ENCODE data around the gene TMEM263.
A peak's percentile ranks its signal among the peaks of the same experiment; 100 is the strongest.
"Not testable (repeated sequence)": the region's sequence is repeated elsewhere in the genome, so short reads cannot be mapped to it uniquely, and the experiment has no call there.

Gene TMEM263

DNA sequence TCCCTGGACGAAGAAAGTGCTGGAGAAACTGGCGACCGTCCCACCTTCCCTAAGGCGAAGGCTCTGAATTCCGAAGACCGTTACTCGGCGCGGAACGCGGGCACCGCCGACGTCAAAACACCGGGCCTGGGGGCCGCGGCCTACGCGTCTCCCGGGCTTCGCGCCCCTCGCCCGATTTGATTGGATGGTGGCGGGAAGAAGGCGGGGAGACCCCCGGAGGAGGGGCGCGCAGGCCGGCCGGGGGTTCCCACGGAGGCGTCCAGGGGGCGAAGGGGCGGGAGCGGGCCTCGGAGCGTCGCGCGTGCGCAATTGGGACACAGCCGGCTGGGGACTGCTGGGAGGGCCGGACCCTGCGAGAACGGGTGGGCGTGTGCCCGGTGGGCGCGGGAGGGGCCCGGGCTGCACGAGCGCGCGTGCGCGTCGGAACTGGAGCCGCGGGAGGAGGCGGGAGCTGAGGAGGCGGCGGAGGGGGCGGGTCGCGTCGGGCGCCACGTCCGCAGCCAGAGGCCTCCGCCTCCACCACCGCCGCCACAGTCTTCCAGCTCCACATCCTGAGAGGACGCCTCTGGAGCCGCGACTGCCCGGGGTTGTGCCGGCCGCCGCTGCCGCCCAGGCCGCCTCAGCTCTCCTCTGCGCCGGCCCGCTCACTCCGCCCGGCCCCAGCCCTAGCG lies at the start of gene TMEM263:
TSS of gene TMEM263 (plus strand) at position 531 of the 671 bp plus-strand sequence. CDS start 11,210 bp downstream, outside the sequence.
- DNase-seq (ENCODE audit: low spot score) = peak; percentile 68

DNA sequence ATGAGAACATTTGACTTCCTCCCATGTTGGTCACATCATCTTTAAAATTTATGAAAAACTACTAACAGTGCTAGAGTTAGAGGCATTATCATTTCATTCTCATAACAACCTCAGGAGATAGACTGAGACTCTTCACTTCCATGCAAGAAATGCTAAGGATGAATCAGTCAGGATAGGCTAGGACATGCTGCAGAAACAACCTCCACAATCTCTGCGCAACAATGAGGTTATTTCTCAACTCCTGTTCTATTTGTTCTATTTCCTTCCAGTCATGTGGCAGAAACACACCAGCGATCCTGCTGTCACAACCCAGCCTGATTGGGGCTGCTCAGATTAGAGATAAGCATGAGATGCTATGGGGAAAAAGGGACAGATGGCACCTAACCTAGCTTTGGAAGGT lies 49.0 kb upstream of the TMEM263 start:
- DNase-seq (ENCODE audit: low spot score) = no peak

DNA sequence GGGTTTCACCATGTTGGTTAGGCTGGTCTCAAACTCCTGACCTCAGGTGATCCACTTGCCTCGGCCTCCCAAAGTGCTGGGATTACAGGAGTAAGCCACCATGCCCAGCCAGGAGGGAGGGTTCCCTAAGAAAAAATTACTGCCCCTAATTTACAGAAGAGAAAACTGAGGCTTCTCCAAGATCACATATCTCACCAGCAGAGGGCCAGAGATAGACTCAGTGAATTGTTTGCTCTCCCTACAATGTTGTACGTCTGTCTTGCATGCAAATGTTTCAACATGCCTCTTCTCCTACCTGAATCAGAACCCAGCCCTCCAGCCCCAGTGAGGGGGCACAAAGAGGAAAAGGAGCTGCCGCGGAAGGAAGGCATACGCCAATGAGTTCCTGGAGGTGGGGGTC lies 48.3 kb upstream of the TMEM263 start:
- DNase-seq (ENCODE audit: low spot score) = no peak

DNA sequence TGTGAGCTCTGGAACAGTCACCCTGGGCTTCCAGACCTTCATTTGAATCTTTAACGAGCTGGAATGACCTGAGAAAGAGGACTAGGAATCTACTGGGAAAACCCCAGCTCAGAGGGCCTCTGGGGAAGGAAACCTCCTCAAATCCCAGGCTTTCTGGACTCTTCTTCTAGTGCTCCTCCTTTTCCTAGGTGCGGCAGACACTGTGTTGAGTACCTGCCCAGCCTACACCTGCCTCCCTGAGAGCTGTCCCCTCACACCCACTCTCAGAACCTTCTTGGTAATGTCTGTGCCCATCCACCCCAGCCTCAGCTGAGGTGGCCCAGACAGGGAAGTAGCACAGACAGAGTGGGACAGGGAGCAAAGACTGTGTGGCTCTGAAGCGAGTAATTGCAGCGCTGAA lies 47.9 kb upstream of the TMEM263 start:
- no peak for DNase-seq (ENCODE audit: low spot score)

DNA sequence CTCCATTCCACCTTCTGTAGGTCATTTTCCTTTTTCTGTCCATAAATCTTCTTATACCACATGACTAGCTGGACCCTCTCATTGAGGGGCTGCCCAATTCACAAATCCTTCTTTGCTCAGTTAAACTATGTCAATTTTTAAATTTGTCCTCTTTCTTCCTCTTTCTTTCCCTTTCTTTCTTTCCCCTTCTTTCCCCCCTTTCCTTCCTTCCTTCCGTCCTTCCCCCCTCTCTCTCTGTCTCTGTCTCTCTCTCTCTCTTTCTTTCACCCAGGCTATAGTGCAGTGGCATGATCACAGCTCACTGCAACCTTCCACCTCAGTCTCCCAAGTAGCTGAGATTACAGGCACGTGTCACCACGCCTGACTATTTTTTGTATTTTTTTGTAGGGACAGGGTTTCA lies 47.1 kb upstream of the TMEM263 start:
- DNase-seq (ENCODE audit: low spot score) = no peak

DNA sequence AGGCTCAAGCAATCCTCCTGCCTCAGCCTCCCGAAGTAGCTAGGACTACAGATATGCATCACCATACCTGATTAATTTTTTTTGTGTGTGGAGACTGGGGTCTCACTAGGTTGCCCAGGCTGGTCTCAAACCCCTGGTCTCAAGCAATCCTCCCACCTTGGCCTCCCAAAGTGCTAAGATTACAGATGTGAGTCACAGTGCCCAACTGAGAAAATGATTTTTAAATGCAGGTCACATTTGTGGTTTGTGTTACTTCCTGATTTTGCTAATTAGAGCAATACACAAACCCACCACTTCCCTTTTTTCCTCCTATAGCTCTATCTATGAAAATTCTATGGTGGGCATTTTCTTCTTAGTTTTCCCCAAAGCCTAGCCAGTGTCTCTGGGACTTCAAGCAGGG lies 45.5 kb upstream of the TMEM263 start:
- DNase-seq (ENCODE audit: low spot score) = no peak

DNA sequence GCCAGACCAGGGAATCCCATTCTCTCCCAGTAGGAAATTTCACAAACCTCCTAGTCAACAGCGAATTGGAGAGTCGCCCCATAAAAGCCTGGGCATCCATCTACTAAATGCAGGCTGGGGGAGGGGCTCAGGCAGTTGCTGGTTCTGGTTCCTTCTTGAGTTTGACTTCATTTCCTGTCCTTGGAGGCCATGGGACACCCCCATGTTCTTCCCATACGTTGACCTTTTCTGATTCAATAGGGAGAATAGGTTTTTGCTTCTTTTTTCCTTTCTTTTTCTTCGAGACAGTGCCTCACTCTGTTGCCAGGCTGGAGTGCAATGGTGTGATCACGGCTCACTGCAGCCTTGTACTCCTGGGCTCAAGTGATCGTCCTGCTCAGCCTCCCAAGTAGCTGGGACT lies 44.1 kb upstream of the TMEM263 start:
- DNase-seq (ENCODE audit: low spot score) = no peak

DNA sequence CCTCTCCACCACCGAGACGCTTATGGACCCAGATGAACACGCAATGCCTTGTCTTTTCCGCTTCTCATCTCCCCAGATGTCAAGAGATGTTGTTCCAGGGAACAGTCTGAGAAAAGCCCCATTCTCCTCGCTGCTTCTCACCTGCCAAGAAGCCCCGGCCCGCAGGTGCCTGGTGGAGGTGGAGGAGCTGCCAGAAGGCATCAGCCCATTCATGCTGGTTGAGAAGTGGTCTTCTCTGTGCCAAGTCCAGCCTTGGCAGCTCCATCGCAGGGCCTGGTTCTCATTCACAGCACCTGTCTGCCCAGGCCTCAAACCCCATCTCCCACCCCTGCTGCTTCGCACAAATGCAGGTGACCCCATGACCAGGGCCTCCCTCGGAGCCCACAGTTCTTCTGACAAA lies 42.3 kb upstream of the TMEM263 start:
- DNase-seq (ENCODE audit: low spot score) = no peak

DNA sequence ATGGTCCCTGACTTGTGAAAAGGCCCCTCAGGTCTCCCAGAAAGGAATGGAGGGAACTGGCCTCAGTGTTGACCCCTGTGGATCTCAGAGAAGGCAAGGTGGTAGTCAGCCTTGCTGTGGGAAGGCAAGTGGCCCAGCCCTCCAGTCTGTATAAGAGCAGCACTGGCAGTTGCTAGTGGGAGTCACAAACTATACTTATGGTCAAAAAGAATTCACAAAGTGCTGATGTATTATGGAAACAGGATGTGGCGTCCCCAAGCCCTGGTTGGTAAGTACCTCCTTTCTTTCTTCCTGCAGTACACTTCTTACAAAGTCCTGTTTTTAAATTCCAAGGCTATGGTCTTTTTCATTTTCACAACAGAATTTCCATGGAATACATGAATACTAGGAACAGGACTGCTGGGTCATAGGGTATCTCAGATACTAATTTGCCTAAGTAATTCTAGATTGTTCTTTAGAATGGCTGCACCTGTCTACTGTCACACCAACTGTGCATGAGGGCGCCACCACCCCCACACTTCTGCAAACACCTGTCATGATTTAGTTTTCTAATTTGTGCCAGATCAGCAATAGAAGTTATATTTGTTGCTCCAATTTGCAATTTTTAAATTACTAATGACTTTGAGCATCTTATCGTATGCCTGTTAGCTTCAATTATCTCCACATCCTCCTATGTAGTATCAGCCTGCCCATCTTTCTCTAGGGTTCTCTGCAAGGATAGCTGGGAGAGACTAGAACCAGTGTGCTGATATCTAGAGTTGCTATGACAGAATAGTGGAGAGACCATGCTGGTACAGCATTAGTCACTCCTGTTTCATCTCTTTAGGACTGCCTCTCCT lies 40.7 kb upstream of the TMEM263 start:
- DNase-seq (ENCODE audit: low spot score) = no peak

DNA sequence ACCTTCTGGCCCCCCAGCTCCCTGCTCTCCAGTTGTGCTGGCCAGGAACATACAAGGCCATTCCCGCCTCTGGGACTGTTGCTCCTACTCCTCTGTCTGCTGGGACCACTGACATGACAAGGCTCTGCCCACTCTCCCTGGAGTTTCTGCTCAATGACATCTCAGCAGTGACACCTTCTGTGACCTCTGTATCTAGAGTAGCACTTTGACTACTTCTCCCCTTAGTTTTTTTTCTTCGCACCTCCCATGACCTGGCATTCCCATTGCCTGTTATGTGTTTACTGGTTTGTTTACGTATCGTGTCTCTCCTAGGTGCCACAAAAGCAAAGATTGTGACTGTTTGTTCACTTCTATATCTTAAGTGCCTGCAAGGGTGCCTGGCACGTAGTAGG lies 40.1 kb upstream of the TMEM263 start:
- DNase-seq (ENCODE audit: low spot score) = no peak

DNA sequence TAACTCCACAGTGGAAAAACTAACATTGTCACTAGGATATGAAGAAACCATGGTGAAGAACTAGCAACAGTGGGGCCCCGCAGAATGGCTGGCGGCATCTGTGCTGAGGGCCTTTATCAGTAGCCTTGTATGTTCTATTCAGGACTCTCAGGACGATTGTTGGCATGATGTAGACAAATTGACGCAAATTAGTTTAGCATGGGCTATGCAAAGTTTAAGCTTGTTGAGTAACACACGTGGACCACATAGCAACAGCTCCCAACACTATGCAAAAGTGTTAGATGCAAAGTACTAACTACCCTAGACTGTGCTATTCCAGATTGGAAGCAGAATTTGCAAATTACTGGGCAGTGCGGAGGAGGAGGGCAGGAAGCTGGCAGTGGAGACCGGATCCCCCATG lies 38.2 kb upstream of the TMEM263 start:
- no peak for DNase-seq (ENCODE audit: low spot score)

DNA sequence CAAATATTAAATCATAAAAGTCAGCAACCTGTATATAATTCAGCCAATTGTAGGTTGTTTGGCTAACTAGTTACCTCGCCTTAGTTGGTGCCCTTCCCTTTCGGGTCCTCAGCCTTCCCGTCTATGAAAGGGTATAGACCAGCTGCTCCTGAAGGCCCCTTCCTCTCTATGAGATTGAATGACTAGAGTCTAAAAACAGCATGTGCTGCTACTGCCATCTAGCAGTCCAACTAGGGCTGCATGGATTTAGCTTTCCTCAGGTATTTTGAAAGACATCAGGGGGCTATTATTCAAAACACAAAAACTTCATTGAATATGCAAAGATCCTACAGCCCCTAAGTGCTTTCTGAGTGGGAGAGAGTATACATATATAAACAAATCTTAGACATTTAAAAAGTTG lies 37.0 kb upstream of the TMEM263 start:
- no peak for DNase-seq (ENCODE audit: low spot score)

DNA sequence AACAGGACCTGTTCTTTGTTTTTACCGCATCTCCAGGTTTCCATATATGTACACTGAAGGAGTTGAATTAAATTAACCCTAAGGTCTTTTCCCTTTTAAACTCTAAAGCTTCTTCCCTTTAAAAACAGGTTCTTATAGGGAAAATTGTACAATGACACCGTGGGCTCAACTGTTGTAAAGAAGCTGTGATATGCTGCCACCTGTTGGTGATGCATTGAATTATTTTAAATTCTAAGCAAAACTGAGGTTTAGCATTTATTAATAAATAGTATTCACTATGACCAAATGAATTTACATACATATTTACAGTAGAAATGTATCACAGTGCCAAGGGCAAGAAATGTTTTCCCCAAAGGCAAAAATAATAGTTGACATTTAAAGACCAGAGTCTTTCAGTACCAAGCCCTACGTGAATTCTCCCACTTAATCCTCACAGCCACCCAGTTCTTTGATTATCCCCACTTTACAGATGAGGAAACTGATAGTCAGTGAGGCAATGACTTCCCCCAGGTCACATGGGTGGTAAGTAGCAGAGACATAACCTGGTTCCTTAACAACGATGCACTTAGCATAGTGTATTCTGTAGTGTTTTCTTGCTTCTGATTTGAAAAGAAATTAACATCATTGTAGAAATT lies 35.7 kb upstream of the TMEM263 start:
- peak; percentile 39 for DNase-seq (ENCODE audit: low spot score)

DNA sequence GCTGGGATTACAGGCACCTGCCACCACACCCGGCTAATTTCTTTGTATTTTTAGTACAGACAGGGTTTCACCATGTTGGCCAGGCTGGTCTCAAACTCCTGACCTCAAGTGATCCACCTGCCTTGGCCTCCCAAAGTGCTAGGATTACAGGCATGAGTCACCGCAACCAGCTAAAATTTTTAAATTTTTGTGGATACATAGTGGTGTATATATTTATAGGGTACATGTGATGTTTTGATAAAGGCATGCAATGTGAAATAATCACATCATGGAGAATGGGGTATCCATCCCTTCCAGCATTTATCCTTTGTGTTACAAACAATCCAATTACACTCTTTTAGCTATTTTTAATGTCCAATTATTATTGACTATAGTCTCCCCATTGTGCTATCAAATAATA lies 33.7 kb upstream of the TMEM263 start:
- not testable (repeated sequence) for DNase-seq (ENCODE audit: low spot score)

DNA sequence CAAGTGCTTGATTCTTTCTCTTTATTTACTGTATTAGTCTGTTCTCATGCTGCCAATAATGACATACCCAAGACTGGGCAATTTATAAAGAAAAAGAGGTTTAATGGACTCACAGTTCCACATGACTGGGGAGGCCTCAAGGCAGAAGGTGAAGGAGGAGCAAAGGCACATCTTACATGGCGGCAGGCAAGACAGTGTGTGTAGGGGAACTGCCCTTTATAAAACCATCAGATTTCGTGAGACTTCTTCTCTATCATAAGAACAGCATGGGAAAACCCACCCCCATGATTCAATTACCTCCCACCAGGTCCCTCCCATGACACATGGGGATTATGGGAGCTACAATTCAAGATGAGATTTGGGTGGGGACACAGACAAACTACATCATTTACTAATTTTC lies 32.1 kb upstream of the TMEM263 start:
- not testable (repeated sequence) for DNase-seq (ENCODE audit: low spot score)

DNA sequence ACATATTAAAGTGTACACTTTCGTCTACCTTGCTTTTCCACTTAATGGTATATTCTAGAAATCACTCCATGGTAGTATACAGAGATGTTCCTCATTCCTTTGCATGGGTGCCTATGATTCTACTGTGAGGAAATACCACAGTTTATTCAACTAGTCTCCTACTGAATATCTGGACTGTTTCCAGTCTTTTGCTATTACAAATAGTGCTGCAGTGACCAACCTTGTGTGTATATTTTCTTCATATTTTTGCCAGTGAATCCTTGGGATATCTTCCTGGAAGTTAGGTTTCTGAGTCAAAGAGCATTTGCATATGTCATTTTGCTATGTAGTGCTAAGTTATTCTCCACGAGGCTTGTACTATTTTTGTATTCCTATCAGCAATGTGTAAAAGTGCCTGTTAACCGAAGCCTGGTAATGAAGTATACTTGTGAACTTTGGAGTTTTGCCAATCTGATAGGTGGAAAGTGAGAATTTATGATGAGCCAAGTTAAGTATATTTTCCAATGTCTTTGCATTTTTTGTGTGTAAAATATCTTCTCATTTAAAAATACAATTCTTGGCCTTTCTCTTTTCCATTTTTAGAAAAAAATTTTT lies 31.3 kb upstream of the TMEM263 start:
- DNase-seq (ENCODE audit: low spot score) = no peak

DNA sequence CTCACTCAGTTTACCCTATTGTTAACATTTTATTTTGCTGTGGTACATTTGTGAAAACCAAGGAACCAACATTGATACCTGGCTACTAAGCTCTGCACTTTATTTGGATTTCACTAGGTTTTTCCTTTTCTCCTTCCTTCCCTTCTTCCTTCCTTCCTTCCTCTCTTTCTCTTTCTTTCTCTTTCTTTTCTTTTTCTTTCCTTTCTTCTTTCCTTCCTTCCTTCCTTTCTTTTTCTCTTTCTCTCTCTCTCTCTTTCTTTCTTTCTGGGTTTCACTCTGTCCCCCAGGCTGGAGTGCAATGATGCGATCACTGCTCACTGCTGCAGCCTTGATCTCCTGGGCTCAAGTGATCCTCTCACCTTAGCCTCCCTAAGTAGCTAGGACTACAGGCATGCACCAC lies 29.1 kb upstream of the TMEM263 start:
- DNase-seq (ENCODE audit: low spot score) = no peak

DNA sequence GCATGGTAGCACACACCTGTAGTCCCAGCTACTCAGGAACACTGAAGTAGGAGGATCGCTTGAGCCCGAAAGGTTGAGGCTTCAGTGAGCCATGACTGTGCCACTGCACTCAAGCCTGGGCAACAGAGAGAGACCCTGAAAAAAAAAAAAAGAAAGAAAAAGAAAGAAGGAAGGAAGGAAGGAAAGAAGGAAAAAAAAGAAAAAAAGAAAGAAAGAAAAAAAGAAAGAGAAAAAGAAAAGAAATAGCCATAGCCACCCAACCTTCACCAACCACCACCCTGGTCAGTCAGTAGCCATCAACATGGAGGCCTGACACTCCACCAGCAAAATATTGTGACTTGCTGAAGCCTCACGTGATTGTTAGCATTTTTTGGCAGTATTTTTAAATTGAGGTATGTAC lies 21.4 kb upstream of the TMEM263 start:
- no peak for DNase-seq (ENCODE audit: low spot score)

DNA sequence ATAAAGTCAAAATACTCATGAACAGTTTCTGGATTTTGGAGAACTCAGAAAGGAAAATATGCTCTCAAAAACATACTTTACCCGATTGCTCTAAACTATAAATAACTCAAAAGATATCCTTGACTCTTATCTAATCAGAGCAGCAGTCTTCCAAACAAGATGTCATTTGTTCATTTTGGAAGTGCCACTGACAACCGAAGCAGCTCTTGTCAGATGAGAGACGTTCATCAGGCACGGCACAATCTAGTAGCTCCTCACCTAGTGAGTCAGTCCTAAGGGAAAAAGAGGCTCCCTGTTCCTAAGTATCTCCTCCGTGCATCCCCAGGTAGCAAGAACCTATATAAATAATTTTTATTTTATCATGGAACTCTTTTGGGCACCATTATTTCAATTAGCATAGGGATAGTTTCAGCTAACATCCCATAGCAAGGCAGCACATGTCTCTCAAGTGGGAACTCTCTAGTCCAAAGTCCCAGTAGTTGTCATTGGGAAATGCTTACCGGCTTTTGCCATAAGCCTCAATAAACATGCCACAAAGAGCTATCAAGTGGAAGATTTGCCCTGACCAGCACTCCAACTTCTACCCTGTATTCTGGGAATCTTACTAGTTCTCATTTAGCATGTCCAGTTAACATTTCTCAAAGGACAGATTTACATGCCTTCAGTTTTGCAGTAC lies 14.1 kb upstream of the TMEM263 start:
- no peak for DNase-seq (ENCODE audit: low spot score)

DNA sequence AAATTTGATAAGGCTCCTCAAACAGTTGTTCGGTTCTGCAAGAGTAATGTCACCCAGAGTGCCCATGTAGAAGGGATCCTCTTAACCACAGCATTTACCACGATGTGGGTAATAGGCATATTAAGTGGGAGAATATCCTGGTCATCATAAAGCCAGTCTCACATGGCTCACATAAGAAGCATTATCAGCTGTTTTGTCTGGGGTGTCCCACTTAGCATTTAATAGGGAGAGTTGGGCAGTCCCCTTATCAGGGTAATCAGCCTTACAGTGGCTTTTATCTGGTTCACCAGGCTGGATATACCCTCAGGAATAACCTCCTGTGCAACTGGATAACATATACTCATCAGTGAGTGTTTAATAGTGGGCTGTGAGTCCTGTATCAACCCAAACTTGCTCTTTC lies 12.9 kb upstream of the TMEM263 start:
- DNase-seq (ENCODE audit: low spot score) = no peak

DNA sequence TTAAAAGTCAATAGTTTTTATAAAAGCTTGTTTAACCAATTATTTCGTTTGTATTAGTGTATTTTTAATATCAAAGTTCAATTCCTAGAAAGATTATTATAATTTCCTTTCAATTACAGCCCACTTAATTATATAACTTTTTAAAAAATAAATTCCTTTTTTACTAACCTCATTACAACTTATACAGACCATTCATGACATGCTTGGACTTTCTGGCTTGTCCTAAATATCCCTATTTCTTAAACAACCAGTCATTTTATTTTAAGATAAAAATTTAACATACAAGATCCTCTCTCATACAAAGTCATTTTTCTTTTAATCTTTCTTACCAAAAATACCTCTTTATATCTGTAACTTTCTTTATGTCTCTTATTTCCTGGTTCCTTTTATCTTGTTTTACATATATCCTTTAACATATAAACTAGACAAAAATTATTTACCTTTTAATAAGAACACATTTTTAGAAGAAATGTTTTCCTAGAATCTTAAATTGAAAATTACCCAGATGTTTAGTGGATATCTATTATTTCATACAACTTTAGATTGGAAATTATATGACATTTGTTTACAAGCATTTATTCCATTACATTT lies 10.4 kb upstream of the TMEM263 start:
- DNase-seq (ENCODE audit: low spot score) = no peak

DNA sequence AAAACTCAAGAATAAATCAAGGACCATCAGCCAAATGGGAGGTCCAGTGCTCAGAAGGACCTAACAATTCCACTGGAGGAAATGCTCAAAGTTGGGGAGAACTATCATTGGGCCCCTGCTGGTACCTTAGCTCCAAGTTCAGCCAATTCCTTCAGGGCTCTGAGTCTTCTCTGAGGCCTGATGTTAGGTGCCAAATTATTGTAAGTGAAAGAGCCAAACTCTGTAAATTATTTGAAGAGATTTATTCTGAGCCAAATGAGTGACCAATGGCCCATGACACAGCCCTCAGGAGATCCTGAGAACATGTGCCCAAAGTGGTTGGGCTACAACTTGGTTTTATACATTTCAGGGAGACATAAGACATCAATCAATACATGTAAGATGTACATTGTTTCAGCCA lies 8.2 kb upstream of the TMEM263 start:
- DNase-seq (ENCODE audit: low spot score) = no peak
